Measurements from ENCODE around the gene COL18A1.

GRCh38 chr21:45411810-45412206 lies 6.8 kb downstream of the COL18A1 start:
- TF ChIP-seq CTCF (IDR thresholded peaks at IDR 0.05; ENCODE audit: low read depth, low read length) (no peak), EZH2phosphoT487 (IDR thresholded peaks at IDR 0.05; ENCODE audit: low read depth) (no peak)

Measured in OCI-LY3 (cell line).